Panc1 (cell line): ENCODE results near the gene RAD21L1. TPM values are rescaled to one million over a fixed set of nuclear protein-coding genes. Genes with fewer than 3 reads are reported as not detected.

Experiments
- ATAC-seq: fragments of 200-7000 bp; cut with Tn5 transposase; 2 replicates; pipeline ENCODE4 v1.9.1; 2020; ENCODE audit warnings: mild to moderate bottlenecking, moderate library complexity
- BruUV-seq: library from RNA; stranded (reverse); fragments of 400-500 nt; replicated peaks from 2 replicates; lab custom pipeline; 2021; lab: Mats Ljungman, UMichigan
- CTCF ChIA-PET: fragments of 300-600 bp; sonication (Branson Sonifier 250); formaldehyde crosslinking; loops from one replicate; lab custom pipeline; 2022; ENCODE audit warnings: antibody characterized with exemption; lab: Charles Lee
- POLR2A ChIA-PET: fragments of 300-600 bp; sonication (Branson Sonifier 250); formaldehyde crosslinking; loops from one replicate; lab custom pipeline; 2022; ENCODE audit warnings: antibody characterized with exemption; lab: Charles Lee
- DNase-seq: peaks from one replicate; pipeline ENCODE4 v3.0.0-alpha.2; 2010; ENCODE audit warnings: low read depth, low spot score
- H3K27ac ChIP-seq: 2 replicates; pipeline ENCODE4 v1.5.1; 2011; ENCODE audit warnings: mild to moderate bottlenecking, low read length, inconsistent platforms
- H3K27me3 ChIP-seq: fragments of 200-500 bp; sonication (Bioruptor generic); 2 replicates; pipeline ENCODE4 v1.6.0; 2014; ENCODE audit warnings: low read length, inconsistent platforms; ENCODE audit not compliant: control insufficient read depth, insufficient read depth
- H3K36me3 ChIP-seq: fragments of 200-500 bp; sonication (Bioruptor generic); 2 replicates; pipeline ENCODE4 v1.5.1; 2014; ENCODE audit warnings: inconsistent platforms, mild to moderate bottlenecking, low read length, moderate library complexity; ENCODE audit not compliant: control insufficient read depth, insufficient read depth
- H3K4me1 ChIP-seq: 2 replicates; pipeline ENCODE4 v1.5.1; 2011; ENCODE audit warnings: inconsistent platforms, mild to moderate bottlenecking, low read length, moderate library complexity; ENCODE audit not compliant: control insufficient read depth, insufficient read depth
- H3K4me3 ChIP-seq, 2 experiments: 2 replicates each; pipeline ENCODE4 v1.5.1; 2011 to 2012; ENCODE audit warnings: low read depth in 2 of 2, low read length in 2 of 2, mild to moderate bottlenecking in 2 of 2, inconsistent platforms in 1 of 2, moderate library complexity in 1 of 2
- H3K9me3 ChIP-seq: fragments of 200-500 bp; sonication (Bioruptor generic); 2 replicates; pipeline ENCODE4 v1.5.1; 2014; ENCODE audit warnings: low read depth, mild to moderate bottlenecking, inconsistent platforms, low read length, moderate library complexity; ENCODE audit not compliant: control insufficient read depth, insufficient read depth
- CTCF ChIP-seq: fragments of 450-650 bp; IDR thresholded peaks from 2 replicates; pipeline ENCODE4 v1.5.1; 2017; ENCODE audit warnings: mild to moderate bottlenecking
- POLR2AphosphoS5 ChIP-seq: IDR thresholded peaks from 2 replicates; pipeline ENCODE4 v1.6.1; 2012; ENCODE audit warnings: mild to moderate bottlenecking, low read depth, low read length, moderate library complexity
- REST ChIP-seq, 2 experiments: IDR thresholded peaks; 2 replicates each; pipeline ENCODE4 v1.6.1; 2011 to 2012; ENCODE audit warnings: low read depth in 2 of 2, control low read depth in 1 of 2, low read length in 1 of 2, mild to moderate bottlenecking in 1 of 2, moderate library complexity in 1 of 2; ENCODE audit not compliant: insufficient read depth in 1 of 2
- SIN3A ChIP-seq: IDR thresholded peaks from 2 replicates; pipeline ENCODE4 v1.6.1; 2012; ENCODE audit warnings: low read depth, mild to moderate bottlenecking, low read length, moderate library complexity, borderline replicate concordance; ENCODE audit not compliant: insufficient read depth
- TCF7L2 ChIP-seq: IDR thresholded peaks from 2 replicates; pipeline ENCODE4 v1.6.1; 2011; ENCODE audit warnings: mild to moderate bottlenecking, low read depth, low read length, inconsistent platforms
- in situ Hi-C: cut with HindIII; loops from 2 replicates; pipeline ENCODE4 v1.10.0; 2016; ENCODE audit warnings: low sequenced_read_pairs, low pct_unique_long_range_greater_than_20kb
- intact Hi-C: fragments of 100-400 bp; cut with micrococcal nuclease; formaldehyde crosslinking; loops from one replicate; pipeline ENCODE4 v1.10.0; 2022; ENCODE audit not compliant: unreplicated experiment
- total RNA-seq: library from RNA; stranded (reverse); gene quantifications from one replicate; pipeline ENCODE4 v1.2.1, GENCODE V29; 2021; ENCODE audit not compliant: unreplicated experiment

RAD21L1 gene
- total RNA-seq, 1 experiment from 2014 or later: 1.0 TPM

- BruUV-seq: no TSS peak
Observed at GRCh38 chr20:1269850-1270249, 44.0 kb downstream of the RAD21L1 start.

GRCh38 chr20:1272368-1273100, 46.7 kb downstream of the RAD21L1 start:
- ChIA-PET CTCF (no interaction called here), POLR2A (no interaction called here)
- intact Hi-C loops: no loop called here
- H3K9me3 ChIP-seq: no peaks in the 10 kb centered on the region
- H3K36me3 ChIP-seq: no peaks in the 10 kb centered on the region
- no peak overlapping the region for H3K27ac ChIP-seq
- TF ChIP-seq SIN3A (no peak), REST (IDR thresholded peaks at IDR 0.05; ENCODE audit: insufficient read depth in 1 of 2, low read depth in 2 of 2, low read length in 1 of 2) (no peak), CTCF (no peak), TCF7L2 (no peak), POLR2AphosphoS5 (no peak)
- no TSS peak for BruUV-seq
- no peak for DNase-seq
- no peak for ATAC-seq
- no peaks in the 10 kb centered on the region; the same call in 1 of the 2 replicates for H3K4me1 ChIP-seq
- no peaks in the 10 kb centered on the region for H3K27me3 ChIP-seq
- H3K4me3 ChIP-seq: no peak overlapping the region
- in situ Hi-C loops: no loop called here

More at GRCh38 chr20:1269850-1270249, 44.0 kb downstream of the RAD21L1 start:
- H3K27me3 ChIP-seq: no peaks in the 10 kb centered on the region
- TF ChIP-seq POLR2AphosphoS5 (no peak), CTCF (no peak), SIN3A (no peak), TCF7L2 (no peak), REST (IDR thresholded peaks at IDR 0.05; ENCODE audit: insufficient read depth in 1 of 2, low read depth in 2 of 2, low read length in 1 of 2) (no peak)
- H3K36me3 ChIP-seq: no peaks in the 10 kb centered on the region
- CTCF ChIA-PET: no interaction called here
- peaks cover 7% of the 10 kb centered on the region; the same call in 1 of the 2 replicates for H3K4me1 ChIP-seq
- no peaks in the 10 kb centered on the region for H3K9me3 ChIP-seq
- ATAC-seq: no peak
- in situ Hi-C loops (no loop called here), intact Hi-C loops (no loop called here)
- POLR2A ChIA-PET: no interaction called here
- no peak overlapping the region for H3K4me3 ChIP-seq
- no peak overlapping the region for H3K27ac ChIP-seq
- DNase-seq: no peak
